Measurements from ENCODE around the gene TSC22D4.

TSC22D4 gene

GRCh38 chr7:100469227-100470044, 9.6 kb downstream of the TSC22D4 start:
- H3K4me1 ChIP-seq (ENCODE audit: control insufficient read depth, low read depth, low read length), result peaks cover 2% of the 10 kb centered on the region
- H3K79me1 ChIP-seq (ENCODE audit: low read length), result no peaks in the 10 kb centered on the region
- H3K56ac ChIP-seq (ENCODE audit: low read length), result peak overlapping the region; percentile 1
- WGBS (ENCODE audit: extremely low coverage, insufficient coverage, low lambda C conversion rate), result no CpG with 5 or more reads among the region's 13 CpGs
- H2BK5ac ChIP-seq (ENCODE audit: low read length), result no peak overlapping the region
- no peak overlapping the region for H2BK15ac ChIP-seq (replicated peaks; ENCODE audit: low read depth)
- no peak overlapping the region for H3K4me3 ChIP-seq (ENCODE audit: low read length)
- H3K27ac ChIP-seq (ENCODE audit: low read depth, low read length), result no peak overlapping the region
- DNase-seq, result peak; percentile 85
- no peak overlapping the region for H2BK120ac ChIP-seq (ENCODE audit: low read depth, low read length)
- H3K79me2 ChIP-seq (ENCODE audit: control insufficient read depth, insufficient read depth, low read length), result no peaks in the 10 kb centered on the region
- H3K23ac ChIP-seq (ENCODE audit: low read length), result no peak overlapping the region
- no peaks in the 10 kb centered on the region for H3K27me3 ChIP-seq (ENCODE audit: insufficient read depth, low read length, poor library complexity)
- no peaks in the 10 kb centered on the region for H3K36me3 ChIP-seq (ENCODE audit: control insufficient read depth, insufficient read depth, low read length)
- no peak overlapping the region for H3K18ac ChIP-seq (ENCODE audit: low read length)
- no peak overlapping the region for H3K9ac ChIP-seq (ENCODE audit: low read length)
- no peak overlapping the region for H2AK5ac ChIP-seq (ENCODE audit: low read length)
- no peak overlapping the region for H3K4me2 ChIP-seq (ENCODE audit: low read length)
- no peak overlapping the region for H4K5ac ChIP-seq (ENCODE audit: low read length)
- H4K8ac ChIP-seq (ENCODE audit: low read depth, low read length), result no peak overlapping the region
- H3K4ac ChIP-seq (ENCODE audit: low read depth, low read length), result no peak overlapping the region

- Histone ChIP-seq H4K8ac (ENCODE audit: low read depth, low read length) (no peak overlapping the region), H2BK5ac (ENCODE audit: low read length) (no peak overlapping the region), H4K5ac (ENCODE audit: low read length) (no peak overlapping the region), H2BK120ac (ENCODE audit: low read depth, low read length) (no peak overlapping the region), H3K23ac (ENCODE audit: low read length) (no peak overlapping the region), H3K36me3 (ENCODE audit: control insufficient read depth, insufficient read depth, low read length) (no peaks in the 10 kb centered on the region), H3K79me1 (ENCODE audit: low read length) (no peaks in the 10 kb centered on the region), H3K79me2 (ENCODE audit: control insufficient read depth, insufficient read depth, low read length) (no peaks in the 10 kb centered on the region), H2BK15ac (replicated peaks; ENCODE audit: low read depth) (no peak overlapping the region), H3K4me1 (ENCODE audit: control insufficient read depth, low read depth, low read length) (peaks cover 2% of the 10 kb centered on the region), H3K4me2 (ENCODE audit: low read length) (no peak overlapping the region), H3K4me3 (ENCODE audit: low read length) (no peak overlapping the region), H3K27ac (ENCODE audit: low read depth, low read length) (no peak overlapping the region), H3K56ac (ENCODE audit: low read length) (no peak overlapping the region), H3K9ac (ENCODE audit: low read length) (no peak overlapping the region), H3K27me3 (ENCODE audit: insufficient read depth, low read length, poor library complexity) (no peaks in the 10 kb centered on the region), H3K4ac (ENCODE audit: low read depth, low read length) (no peak overlapping the region), H2AK5ac (ENCODE audit: low read length) (no peak overlapping the region), H3K18ac (ENCODE audit: low read length) (no peak overlapping the region)
- DNase-seq, result no peak
- WGBS (ENCODE audit: extremely low coverage, insufficient coverage, low lambda C conversion rate), result no CpG with 5 or more reads among the region's 22 CpGs
These were observed 11.2 kb downstream of the TSC22D4 start for GRCh38 chr7:100467638-100468373.

- WGBS (ENCODE audit: extremely low coverage, insufficient coverage, low lambda C conversion rate), result no CpG with 5 or more reads among the region's 32 CpGs
- no peak overlapping the region for H2BK5ac ChIP-seq (ENCODE audit: low read length)
- no peak overlapping the region for H3K56ac ChIP-seq (ENCODE audit: low read length)
- no peaks in the 10 kb centered on the region for H3K79me2 ChIP-seq (ENCODE audit: control insufficient read depth, insufficient read depth, low read length)
- H3K27me3 ChIP-seq (ENCODE audit: insufficient read depth, low read length, poor library complexity), result no peaks in the 10 kb centered on the region
- no peak overlapping the region for H3K4me3 ChIP-seq (ENCODE audit: low read length)
- no peaks in the 10 kb centered on the region for H3K79me1 ChIP-seq (ENCODE audit: low read length)
- H2AK5ac ChIP-seq (ENCODE audit: low read length), result no peak overlapping the region
- H3K18ac ChIP-seq (ENCODE audit: low read length), result no peak overlapping the region
- no peak overlapping the region for H3K27ac ChIP-seq (ENCODE audit: low read depth, low read length)
- H3K36me3 ChIP-seq (ENCODE audit: control insufficient read depth, insufficient read depth, low read length), result no peaks in the 10 kb centered on the region
- DNase-seq, result no peak
- H4K8ac ChIP-seq (ENCODE audit: low read depth, low read length), result no peak overlapping the region
- peaks cover under 1% of the 10 kb centered on the region for H3K4me1 ChIP-seq (ENCODE audit: control insufficient read depth, low read depth, low read length)
- H2BK120ac ChIP-seq (ENCODE audit: low read depth, low read length), result no peak overlapping the region
- H3K9ac ChIP-seq (ENCODE audit: low read length), result no peak overlapping the region
- no peak overlapping the region for H3K4ac ChIP-seq (ENCODE audit: low read depth, low read length)
- H4K5ac ChIP-seq (ENCODE audit: low read length), result no peak overlapping the region
- no peak overlapping the region for H3K23ac ChIP-seq (ENCODE audit: low read length)
- no peak overlapping the region for H3K4me2 ChIP-seq (ENCODE audit: low read length)
- no peak overlapping the region for H2BK15ac ChIP-seq (replicated peaks; ENCODE audit: low read depth)
These were observed 12.1 kb downstream of the TSC22D4 start for GRCh38 chr7:100466653-100467605.

GRCh38 chr7:100465702-100466311, 13.2 kb downstream of the TSC22D4 start:
- Histone ChIP-seq H3K4me1 (ENCODE audit: control insufficient read depth, low read depth, low read length) (no peaks in the 10 kb centered on the region), H4K5ac (ENCODE audit: low read length) (no peak overlapping the region), H4K8ac (ENCODE audit: low read depth, low read length) (no peak overlapping the region), H3K4me3 (ENCODE audit: low read length) (no peak overlapping the region), H2BK120ac (ENCODE audit: low read depth, low read length) (no peak overlapping the region), H3K23ac (ENCODE audit: low read length) (no peak overlapping the region), H2BK5ac (ENCODE audit: low read length) (no peak overlapping the region), H3K18ac (ENCODE audit: low read length) (peak overlapping the region; percentile 31), H3K56ac (ENCODE audit: low read length) (peak overlapping the region; percentile 42), H2AK5ac (ENCODE audit: low read length) (no peak overlapping the region), H3K79me2 (ENCODE audit: control insufficient read depth, insufficient read depth, low read length) (no peaks in the 10 kb centered on the region), H3K79me1 (ENCODE audit: low read length) (no peaks in the 10 kb centered on the region), H3K4ac (ENCODE audit: low read depth, low read length) (no peak overlapping the region), H2BK15ac (replicated peaks; ENCODE audit: low read depth) (no peak overlapping the region), H3K4me2 (ENCODE audit: low read length) (no peak overlapping the region), H3K9ac (ENCODE audit: low read length) (no peak overlapping the region), H3K27me3 (ENCODE audit: insufficient read depth, low read length, poor library complexity) (no peaks in the 10 kb centered on the region), H3K36me3 (ENCODE audit: control insufficient read depth, insufficient read depth, low read length) (no peaks in the 10 kb centered on the region), H3K27ac (ENCODE audit: low read depth, low read length) (no peak overlapping the region)
- peak; percentile 86 for DNase-seq
- WGBS (ENCODE audit: extremely low coverage, insufficient coverage, low lambda C conversion rate), result no CpG with 5 or more reads among the region's 17 CpGs

GRCh38 chr7:100465299-100465698, 13.7 kb downstream of the TSC22D4 start:
- Histone ChIP-seq H3K36me3 (ENCODE audit: control insufficient read depth, insufficient read depth, low read length) (no peaks in the 10 kb centered on the region), H4K8ac (ENCODE audit: low read depth, low read length) (no peak overlapping the region), H3K79me1 (ENCODE audit: low read length) (no peaks in the 10 kb centered on the region), H3K27me3 (ENCODE audit: insufficient read depth, low read length, poor library complexity) (no peaks in the 10 kb centered on the region), H3K4me3 (ENCODE audit: low read length) (no peak overlapping the region), H2BK15ac (replicated peaks; ENCODE audit: low read depth) (no peak overlapping the region), H2AK5ac (ENCODE audit: low read length) (no peak overlapping the region), H2BK5ac (ENCODE audit: low read length) (no peak overlapping the region), H3K23ac (ENCODE audit: low read length) (no peak overlapping the region), H3K56ac (ENCODE audit: low read length) (no peak overlapping the region), H3K18ac (ENCODE audit: low read length) (no peak overlapping the region), H2BK120ac (ENCODE audit: low read depth, low read length) (no peak overlapping the region), H3K9ac (ENCODE audit: low read length) (no peak overlapping the region), H3K79me2 (ENCODE audit: control insufficient read depth, insufficient read depth, low read length) (no peaks in the 10 kb centered on the region), H3K4ac (ENCODE audit: low read depth, low read length) (no peak overlapping the region), H4K5ac (ENCODE audit: low read length) (no peak overlapping the region), H3K4me2 (ENCODE audit: low read length) (no peak overlapping the region), H3K27ac (ENCODE audit: low read depth, low read length) (no peak overlapping the region), H3K4me1 (ENCODE audit: control insufficient read depth, low read depth, low read length) (no peaks in the 10 kb centered on the region)
- no CpG with 5 or more reads among the region's 8 CpGs for WGBS (ENCODE audit: extremely low coverage, insufficient coverage, low lambda C conversion rate)
- no peak for DNase-seq

Measured in mesendoderm (in vitro differentiated cells).